AG04449 (cell line): ENCODE data around the gene LRTM2.

Experiments
- CTCF ChIA-PET: fragments of 350-600 bp; formaldehyde crosslinking; extraction: SDS; loops from one replicate; lab custom pipeline; 2021; ENCODE audit warnings: antibody characterized with exemption; lab: Yijun Ruan, JAX
- POLR2A ChIA-PET: fragments of 400-600, 350-600 bp; formaldehyde crosslinking; extraction: SDS; loops from one replicate; lab custom pipeline; 2020; ENCODE audit warnings: antibody characterized with exemption, inconsistent platforms; lab: Yijun Ruan, JAX
- DNase-seq: peaks from one replicate; pipeline ENCODE4 v3.0.0-alpha.2; 2010; ENCODE audit warnings: low read depth, low spot score
- H3K4me3 ChIP-seq: 2 replicates; pipeline ENCODE4 v1.5.1; 2011; ENCODE audit warnings: low read depth, mild to moderate bottlenecking, control low read depth, low read length
- CTCF ChIP-seq: IDR thresholded peaks from one replicate; pipeline ENCODE4 v1.5.1; 2011; ENCODE audit warnings: mild to moderate bottlenecking, moderate library complexity, low read length, control low read depth, inconsistent platforms; ENCODE audit not compliant: insufficient read depth; ENCODE audit errors: missing control alignments

LRTM2 gene

DNA sequence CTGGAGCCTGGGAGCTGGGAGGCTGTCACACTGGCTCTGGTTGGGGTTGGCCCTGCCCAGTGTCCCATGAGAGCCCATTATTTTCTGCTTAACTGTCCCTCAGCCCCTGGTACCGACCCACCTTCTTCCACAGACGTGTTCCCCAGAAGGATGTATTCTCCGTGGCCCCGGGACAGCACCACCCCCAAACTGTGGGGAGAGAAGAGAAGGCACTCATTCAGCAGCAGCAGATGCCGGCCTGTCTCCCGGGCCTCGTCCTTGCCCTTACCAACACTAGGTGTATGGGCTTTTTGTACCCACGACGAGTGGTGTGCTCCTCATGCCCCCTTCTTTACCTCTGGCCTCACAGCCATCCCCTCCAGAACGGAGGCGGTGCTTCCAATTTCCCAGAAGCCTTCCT lies 38.1 kb downstream of the LRTM2 start:
- no peak for TF ChIP-seq CTCF
- no peak overlapping the region for H3K4me3 ChIP-seq
- DNase-seq = no peak
- ChIA-PET CTCF (no interaction called here), POLR2A (no interaction called here)

DNA sequence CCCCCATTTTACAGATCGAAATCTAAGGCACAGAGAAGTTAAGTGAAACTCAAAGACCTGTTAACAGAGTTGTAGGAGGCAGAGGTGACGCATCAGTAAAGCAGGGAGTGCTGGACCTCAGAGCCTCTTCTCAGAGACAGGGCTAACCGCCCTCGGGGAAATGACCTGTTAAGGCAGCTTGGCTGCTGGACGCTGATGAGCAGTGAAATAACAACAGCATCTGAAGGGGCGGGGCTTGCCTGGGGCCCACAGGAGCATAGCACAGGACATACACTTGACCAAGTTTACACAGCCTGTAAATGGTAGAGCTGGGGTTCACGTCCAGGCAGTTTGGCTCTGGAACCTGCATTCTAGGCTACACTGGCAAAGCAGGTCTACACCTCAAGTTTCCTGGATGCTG lies 39.3 kb downstream of the LRTM2 start:
- no peak for DNase-seq
- CTCF ChIA-PET = no interaction called here
- POLR2A ChIA-PET = no interaction called here
- no peak for TF ChIP-seq CTCF
- no peak overlapping the region for H3K4me3 ChIP-seq

- ChIA-PET CTCF (interaction anchor here (2.1 kb wide), 1 partner anchor 77 kb away, joined by 11 read pairs; no protein-coding TSS in a partner anchor), POLR2A (no interaction called here)
- H3K4me3 ChIP-seq = no peak overlapping the region
- TF ChIP-seq CTCF = no peak
- no peak for DNase-seq
Observed at GRCh38 chr12:1862973-1863372, 42.6 kb downstream of the LRTM2 start.

- ChIA-PET POLR2A (no interaction called here), CTCF (no interaction called here)
- no peak for TF ChIP-seq CTCF
- DNase-seq = no peak
- no peak overlapping the region for H3K4me3 ChIP-seq
Observed at GRCh38 chr12:1863823-1864222, 43.5 kb downstream of the LRTM2 start.

DNA sequence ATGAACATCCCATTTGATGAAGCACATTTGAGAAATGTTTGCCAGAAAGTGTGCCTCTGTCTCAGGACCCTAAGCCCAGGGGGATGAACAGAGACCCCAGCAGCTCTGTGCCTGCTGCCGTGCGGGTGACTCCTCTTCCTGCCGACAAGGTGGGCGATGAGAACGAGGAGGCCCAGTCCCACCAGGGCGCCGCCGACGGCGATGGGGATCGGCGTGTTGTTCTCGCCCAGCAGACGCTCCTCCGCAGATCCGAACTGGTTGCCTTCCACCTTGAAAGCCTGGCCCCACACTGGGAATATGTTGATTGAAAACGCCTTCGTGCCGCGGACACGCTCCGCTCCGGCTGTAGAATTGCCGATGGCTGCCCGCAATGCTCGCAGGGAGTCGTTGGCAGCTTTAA lies 44.1 kb downstream of the LRTM2 start:
- TF ChIP-seq CTCF = no peak
- CTCF ChIA-PET = no interaction called here
- POLR2A ChIA-PET = no interaction called here
- no peak overlapping the region for H3K4me3 ChIP-seq
- DNase-seq = no peak

GRCh38 chr12:1864867-1865266 lies 44.5 kb downstream of the LRTM2 start:
- ChIA-PET POLR2A (no interaction called here), CTCF (no interaction called here)
- no peak for TF ChIP-seq CTCF
- no peak for DNase-seq
- no peak overlapping the region for H3K4me3 ChIP-seq
